HepG2 (cell line): Measurements from ENCODE around the gene DCAF4L1. TPM values are rescaled to one million over a fixed set of nuclear protein-coding genes. Genes with fewer than 3 reads are reported as not detected.

Experiments
- ATF3 ChIP-seq: sonication (generic); formaldehyde crosslinking; IDR thresholded peaks from 2 replicates; pipeline ENCODE4 v1.4.0; 2020; ENCODE audit warnings: missing genetic modification reagents
- CEBPG ChIP-seq: IDR thresholded peaks from 2 replicates; pipeline ENCODE4 v1.6.1; 2016
- CHD4 ChIP-seq: fragments of 200-600 bp; sonication (generic); IDR thresholded peaks from 2 replicates; pipeline ENCODE4 v1.7.0; 2017; ENCODE audit warnings: mild to moderate bottlenecking, low read length, borderline replicate concordance
- KDM3A ChIP-seq: IDR thresholded peaks from 2 replicates; pipeline ENCODE4 v1.6.1; 2018; ENCODE audit warnings: low read depth, missing compliant biosample characterization
- KMT2A ChIP-seq: sonication (generic); formaldehyde crosslinking; IDR thresholded peaks from 2 replicates; pipeline ENCODE4 v1.4.0; 2020; ENCODE audit warnings: missing genetic modification reagents
- MATR3 ChIP-seq: sonication (generic); formaldehyde crosslinking; IDR thresholded peaks from 2 replicates; pipeline ENCODE4 v1.4.0; 2020; ENCODE audit warnings: missing genetic modification reagents
- REST ChIP-seq, 2 experiments: IDR thresholded peaks; 2 replicates each; pipeline ENCODE4 v1.6.1; 2011 to 2012; ENCODE audit warnings: low read length in 2 of 2, borderline replicate concordance in 1 of 2, low read depth in 1 of 2, mild to moderate bottlenecking in 1 of 2, moderate library complexity in 1 of 2
- TGIF2 ChIP-seq: IDR thresholded peaks from 2 replicates; pipeline ENCODE4 v1.6.1; 2016; ENCODE audit warnings: control low read depth, missing compliant biosample characterization
- THAP9 ChIP-seq: sonication (generic); formaldehyde crosslinking; IDR thresholded peaks from 2 replicates; pipeline ENCODE4; 2020; ENCODE audit warnings: missing genetic modification reagents, mild to moderate bottlenecking, borderline replicate concordance
- ZBTB1 ChIP-seq: sonication (generic); formaldehyde crosslinking; IDR thresholded peaks from 2 replicates; pipeline ENCODE4 v1.4.0; 2020; ENCODE audit warnings: missing genetic modification reagents, borderline replicate concordance
- ZBTB26 ChIP-seq: IDR thresholded peaks from 2 replicates; pipeline ENCODE4 v1.6.1; 2016; ENCODE audit warnings: missing compliant biosample characterization, missing genetic modification reagents, borderline replicate concordance
- ZNF274 ChIP-seq: sonication (generic); formaldehyde crosslinking; IDR thresholded peaks from 2 replicates; pipeline ENCODE4 v1.5.1; 2020; ENCODE audit warnings: mild to moderate bottlenecking, missing genetic modification reagents
- ZNF354B ChIP-seq: sonication (generic); formaldehyde crosslinking; IDR thresholded peaks from 2 replicates; pipeline ENCODE4 v1.8.0; 2022; ENCODE audit warnings: mild to moderate bottlenecking, missing genetic modification reagents
- ZNF460 ChIP-seq: sonication (generic); formaldehyde crosslinking; IDR thresholded peaks from 2 replicates; pipeline ENCODE4 v1.5.1; 2020; ENCODE audit warnings: missing genetic modification reagents, mild to moderate bottlenecking, borderline replicate concordance
- ZNF790 ChIP-seq: sonication (generic); formaldehyde crosslinking; IDR thresholded peaks from 2 replicates; pipeline ENCODE4 v1.8.0; 2022; ENCODE audit warnings: missing genetic modification reagents, mild to moderate bottlenecking, borderline replicate concordance
- polyA plus RNA-seq, 8 experiments: library from polyadenylated mRNA; depleted of rRNA in 3 of 8; stranded (reverse) in 7 of 8; unstranded in 1 of 8; fragments of >200 nt; fragmentation: Illumina TruSeq in 4 of 8; extraction: Trizol in 4 of 8; gene quantifications; 2 replicates each; pipeline versions ENCODE4 v1.2.1 to v1.2.3, GENCODE V29; 2011 to 2016; ENCODE audit warnings: low read depth in 4 of 8, missing spikeins in 1 of 8, mixed read lengths in 1 of 8; ENCODE audit not compliant: insufficient read depth in 1 of 8
- total RNA-seq, 5 experiments: library from RNA; depleted of rRNA; stranded (reverse); fragments of >200 nt; fragmentation: Illumina TruSeq; extraction: Trizol; gene quantifications; 2 replicates each; pipeline ENCODE4 v1.2.3, GENCODE V29; 2016; ENCODE audit warnings: low read depth in 1 of 5

Gene DCAF4L1
- total and polyA plus RNA-seq, 2 of the 13 experiments (the other 11 are each of a cell fraction or from before 2014, with no cell fraction given), result 0.05 to 0.09 TPM

- TF ChIP-seq ATF3 (CRISPR knock-in tag), result 0 out of 2 replicates have a peak, but pooled peaks have one; percentile 10
- TF ChIP-seq CEBPG (CRISPR knock-in tag), result peak; percentile 44
- TF ChIP-seq KDM3A, result peak; percentile 24; the same call in 1 of the 2 replicates
- no peak for TF ChIP-seq TGIF2 (CRISPR knock-in tag)
- no peak for TF ChIP-seq ZNF354B
- TF ChIP-seq ZBTB1 (CRISPR knock-in tag), result no peak
- no peak for TF ChIP-seq ZNF790 (CRISPR knock-in tag)
- TF ChIP-seq MATR3, result no peak
- peak; percentile 88 for TF ChIP-seq ZBTB26
- peak; percentile 95 for TF ChIP-seq KMT2A (CRISPR knock-in tag)
- TF ChIP-seq THAP9 (CRISPR knock-in tag), result peak; percentile 85; the same call in 1 of the 2 replicates
- peak; percentile 52; the same call in 1 of the 2 replicates for TF ChIP-seq ZNF274 (CRISPR knock-in tag)
- TF ChIP-seq CHD4, result 0 out of 2 replicates have a peak, but pooled peaks have one; percentile 11
- TF ChIP-seq REST (IDR thresholded peaks at IDR 0.05; ENCODE audit: borderline replicate concordance in 1 of 2, low read depth in 1 of 2, low read length in 2 of 2), result peak in 1 of 2 experiments; percentile 11; a peak in 1 of 4 replicates
- no peak; the same call in 1 of the 2 replicates for TF ChIP-seq ZNF460 (CRISPR knock-in tag)
Observed at GRCh38 chr4:41934901-41935651, 46.5 kb upstream of the DCAF4L1 start, which contains the start of gene TMEM33 (continued).
